CD4-positive, alpha-beta T cell treated with Interleukin-2 at 100 ng/mL for 4 hours (primary cell): Measurements from ENCODE around the gene GHITM.

Experiments used
- DNase-seq: peaks from one replicate; pipeline ENCODE4 v3.0.0-alpha.2; 2020; ENCODE audit warnings: low spot score

GHITM gene

GRCh38 chr10:84201244-84201606 is 61.9 kb downstream of the GHITM start:
- no peak for DNase-seq

- no peak for DNase-seq
These were observed 62.4 kb downstream of the GHITM start for GRCh38 chr10:84201682-84202081.

GRCh38 chr10:84202349-84202748 is 63.0 kb downstream of the GHITM start:
- no peak for DNase-seq
